Upper lobe of left lung (tissue), 4 donors: Measurements from ENCODE around the gene CCDC81.

Experiments
- POLR2A ChIP-seq, 4 donors: fragments of 450-650 bp; IDR thresholded peaks; one replicate each; pipeline ENCODE4 v1.5.1; 2016 to 2017; ENCODE audit warnings: antibody characterized with exemption in 4 of 4, mild to moderate bottlenecking in 2 of 4
- TF ChIP-seq, protein P1 (sequence below), 6 experiments: fragments of 450-650 bp in 4 of 6; fragments of 200-600 bp in 2 of 6; sonication (generic) in 2 of 6; IDR thresholded peaks; one replicate each; pipeline ENCODE4 v1.5.1; 2016 to 2019; ENCODE audit warnings: antibody characterized with exemption in 6 of 6

DNA sequence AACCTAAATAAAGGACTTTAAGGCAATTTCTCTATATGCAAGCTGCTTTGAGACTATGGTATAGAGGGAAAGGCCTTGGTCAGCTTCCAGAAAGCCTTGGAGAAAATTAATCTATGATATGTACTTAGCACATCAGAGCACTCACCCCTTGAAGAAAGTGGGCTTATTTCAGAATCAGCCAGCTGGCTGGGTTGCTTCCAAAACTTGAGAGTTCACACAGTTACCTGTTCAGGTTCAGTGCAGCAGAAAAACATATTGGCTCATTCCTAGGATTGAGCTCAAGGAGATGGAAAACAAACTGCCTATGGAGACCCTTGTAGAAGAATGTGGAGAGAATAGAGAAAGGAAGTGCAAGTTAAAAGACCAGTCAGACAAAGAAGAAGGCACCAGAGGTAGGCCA is 22.7 kb downstream of the CCDC81 start:
- TF ChIP-seq, protein P1, sequence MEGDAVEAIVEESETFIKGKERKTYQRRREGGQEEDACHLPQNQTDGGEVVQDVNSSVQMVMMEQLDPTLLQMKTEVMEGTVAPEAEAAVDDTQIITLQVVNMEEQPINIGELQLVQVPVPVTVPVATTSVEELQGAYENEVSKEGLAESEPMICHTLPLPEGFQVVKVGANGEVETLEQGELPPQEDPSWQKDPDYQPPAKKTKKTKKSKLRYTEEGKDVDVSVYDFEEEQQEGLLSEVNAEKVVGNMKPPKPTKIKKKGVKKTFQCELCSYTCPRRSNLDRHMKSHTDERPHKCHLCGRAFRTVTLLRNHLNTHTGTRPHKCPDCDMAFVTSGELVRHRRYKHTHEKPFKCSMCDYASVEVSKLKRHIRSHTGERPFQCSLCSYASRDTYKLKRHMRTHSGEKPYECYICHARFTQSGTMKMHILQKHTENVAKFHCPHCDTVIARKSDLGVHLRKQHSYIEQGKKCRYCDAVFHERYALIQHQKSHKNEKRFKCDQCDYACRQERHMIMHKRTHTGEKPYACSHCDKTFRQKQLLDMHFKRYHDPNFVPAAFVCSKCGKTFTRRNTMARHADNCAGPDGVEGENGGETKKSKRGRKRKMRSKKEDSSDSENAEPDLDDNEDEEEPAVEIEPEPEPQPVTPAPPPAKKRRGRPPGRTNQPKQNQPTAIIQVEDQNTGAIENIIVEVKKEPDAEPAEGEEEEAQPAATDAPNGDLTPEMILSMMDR (IDR thresholded peaks at IDR 0.05), result no peak
- TF ChIP-seq POLR2A (IDR thresholded peaks at IDR 0.05), result no peak
